ENCODE results near the gene COL4A1.

Gene COL4A1

GRCh38 chr13:110341445-110342244 is 34.7 kb upstream of the COL4A1 start:
- no peak for DNase-seq

DNA sequence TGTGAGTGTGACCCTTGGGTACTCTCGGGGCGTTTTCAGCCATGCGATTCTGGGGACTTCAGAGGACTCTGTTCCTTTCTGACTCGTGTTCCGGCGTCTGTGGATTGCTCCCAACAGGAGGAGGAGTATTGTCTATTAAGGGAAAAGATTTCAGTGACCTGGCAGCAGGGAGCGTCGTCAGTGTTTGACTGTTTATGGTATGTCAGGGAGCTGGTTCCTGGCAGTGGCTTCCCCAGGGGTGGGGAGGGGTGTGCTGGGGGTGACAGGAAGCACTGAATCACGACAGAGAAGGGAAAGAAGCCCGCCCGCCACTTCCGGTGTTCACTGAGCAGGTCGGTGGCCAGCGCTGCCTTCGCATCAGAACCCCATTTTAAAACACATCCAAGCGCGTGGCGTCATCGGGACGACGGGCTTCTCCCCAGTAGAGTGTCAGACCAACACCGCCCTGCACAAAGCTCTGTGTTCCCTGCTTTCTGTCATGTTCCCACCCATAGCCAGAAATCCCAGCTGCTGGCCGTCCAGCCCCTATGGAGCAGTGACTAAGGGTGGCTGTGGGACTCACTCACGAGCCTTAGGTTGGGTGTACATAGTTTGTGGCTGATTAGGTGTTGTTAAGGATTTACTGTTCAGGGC is 34.0 kb upstream of the COL4A1 start:
- DNase-seq = peak; percentile 47

GRCh38 chr13:110339975-110340550 is 33.1 kb upstream of the COL4A1 start:
- no peak for DNase-seq

GRCh38 chr13:110339263-110339662 is 32.3 kb upstream of the COL4A1 start:
- DNase-seq = no peak

DNA sequence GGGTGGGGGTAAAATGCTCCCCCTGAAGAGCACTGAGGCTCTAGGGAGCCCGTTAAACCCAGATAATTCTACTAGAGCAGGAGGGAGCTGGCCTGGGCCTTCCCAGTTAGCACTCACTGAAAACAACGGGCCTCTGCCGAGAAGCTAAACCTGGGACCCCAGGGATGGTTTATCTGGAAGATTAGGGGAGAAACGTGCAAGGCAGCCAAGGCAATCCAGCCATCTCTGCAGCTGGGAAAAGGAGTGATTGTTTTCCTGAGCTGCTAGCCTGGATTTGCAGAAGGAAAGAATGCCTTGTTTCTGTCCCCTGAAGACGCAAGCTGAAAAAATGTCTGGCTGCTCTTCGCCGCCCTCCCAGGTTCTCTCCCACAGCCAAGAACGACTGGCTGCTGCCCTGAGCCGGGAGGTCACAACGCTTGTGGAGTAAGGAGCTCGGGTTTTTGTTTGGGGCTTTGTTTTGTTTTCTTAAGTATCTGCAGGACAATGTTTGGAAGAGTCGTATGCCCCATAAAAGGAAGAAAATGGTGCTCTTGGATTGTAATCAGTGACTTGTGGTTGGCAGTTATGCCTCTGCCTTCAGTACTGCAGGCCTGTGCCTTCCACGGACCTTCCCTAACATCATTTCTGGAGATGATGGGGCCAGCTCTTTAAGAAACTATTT is 31.6 kb upstream of the COL4A1 start:
- DNase-seq = no peak

DNA sequence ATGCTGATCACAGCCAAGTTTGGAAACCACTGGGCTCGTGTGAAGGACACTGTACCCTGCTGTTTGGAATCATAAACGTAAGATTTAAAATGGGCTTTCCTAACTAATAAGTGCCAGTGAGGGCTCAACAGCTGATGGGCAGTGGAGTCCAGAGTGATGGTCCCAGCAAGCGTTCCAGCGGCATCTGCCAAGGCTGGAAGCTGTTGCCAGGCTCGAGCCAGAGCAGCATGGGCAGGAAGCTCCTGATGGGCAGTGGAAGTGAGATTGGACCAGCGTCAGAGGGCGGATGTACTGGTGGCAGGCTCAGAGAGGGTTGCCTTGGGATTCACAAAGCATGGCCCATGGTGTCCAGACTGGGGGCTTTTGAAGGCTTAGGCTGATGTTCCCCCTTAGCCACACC is 30.3 kb upstream of the COL4A1 start:
- no peak for DNase-seq

GRCh38 chr13:110336681-110337080 is 29.7 kb upstream of the COL4A1 start:
- no peak for DNase-seq

DNA sequence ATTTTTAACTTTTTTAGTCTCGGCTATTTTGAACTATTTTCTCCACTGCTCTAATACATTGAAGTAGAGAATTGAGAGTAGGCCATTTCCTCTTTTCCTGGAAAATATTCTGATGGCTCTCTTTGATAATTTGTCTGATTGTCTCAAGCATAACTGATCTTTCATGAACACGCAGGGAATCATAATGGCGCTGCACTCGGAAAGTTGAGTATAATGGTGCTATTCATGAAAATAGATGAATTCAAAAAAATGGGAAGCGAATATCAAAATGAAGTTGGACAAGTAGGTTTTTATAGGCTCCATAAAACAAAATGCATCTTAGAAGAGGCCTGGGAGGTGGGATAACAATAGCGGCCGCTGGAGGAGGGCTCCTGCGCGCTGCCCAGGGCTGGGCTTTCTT is 29.2 kb upstream of the COL4A1 start:
- no peak for DNase-seq

DNA sequence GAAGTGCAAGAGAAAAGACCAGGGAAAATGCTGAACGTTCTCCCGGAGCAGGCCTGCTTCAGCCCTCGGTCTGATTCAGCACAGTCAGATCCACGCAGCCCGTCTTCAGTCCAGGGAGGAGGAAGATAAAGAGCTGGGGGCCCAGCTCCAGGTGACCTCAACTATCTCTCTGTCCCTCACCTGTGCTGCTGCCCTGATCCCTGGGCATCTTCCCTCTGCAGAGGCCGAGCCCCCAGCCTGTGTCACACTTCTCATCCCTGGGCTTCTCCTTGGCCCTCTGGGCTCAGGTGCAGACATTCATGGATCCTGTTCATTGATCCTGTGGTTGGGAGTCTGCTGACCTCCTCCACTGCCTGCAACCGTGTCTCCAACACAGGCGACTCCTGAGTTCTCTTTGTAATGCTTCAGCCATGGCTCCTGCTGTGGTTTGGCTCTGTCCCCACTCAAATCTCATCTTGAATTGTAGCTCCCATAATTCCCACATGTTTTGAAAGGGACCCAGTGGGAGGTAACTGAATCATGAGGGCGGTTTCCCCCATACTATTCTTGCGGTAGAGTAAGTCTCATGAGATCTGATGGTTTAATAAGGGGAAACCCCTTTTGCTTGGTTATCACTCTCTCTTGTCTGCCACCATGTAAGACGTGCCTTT is 28.0 kb upstream of the COL4A1 start:
- no peak for DNase-seq

DNA sequence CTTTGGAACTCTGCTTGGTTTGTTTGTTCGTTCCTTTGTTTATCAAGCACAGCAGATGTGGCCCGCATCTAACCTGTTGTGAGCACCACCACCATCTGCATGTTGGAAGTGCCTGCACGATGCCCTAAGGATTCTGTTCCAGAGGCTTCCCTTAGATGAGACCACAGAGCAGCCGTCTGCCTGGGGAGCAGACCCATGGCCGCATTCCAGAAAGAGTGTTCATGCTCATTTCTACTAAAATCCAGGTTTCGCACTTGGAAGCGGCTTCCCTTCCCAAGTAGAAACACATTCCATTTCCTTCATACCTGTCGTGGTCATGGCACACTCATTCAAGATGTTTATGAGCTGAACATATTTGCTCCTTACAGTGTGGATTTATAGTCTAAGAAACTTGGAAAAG is 27.3 kb upstream of the COL4A1 start:
- DNase-seq = no peak

- no peak for DNase-seq
Measured at GRCh38 chr13:110333837-110334236, 26.9 kb upstream of the COL4A1 start.

DNA sequence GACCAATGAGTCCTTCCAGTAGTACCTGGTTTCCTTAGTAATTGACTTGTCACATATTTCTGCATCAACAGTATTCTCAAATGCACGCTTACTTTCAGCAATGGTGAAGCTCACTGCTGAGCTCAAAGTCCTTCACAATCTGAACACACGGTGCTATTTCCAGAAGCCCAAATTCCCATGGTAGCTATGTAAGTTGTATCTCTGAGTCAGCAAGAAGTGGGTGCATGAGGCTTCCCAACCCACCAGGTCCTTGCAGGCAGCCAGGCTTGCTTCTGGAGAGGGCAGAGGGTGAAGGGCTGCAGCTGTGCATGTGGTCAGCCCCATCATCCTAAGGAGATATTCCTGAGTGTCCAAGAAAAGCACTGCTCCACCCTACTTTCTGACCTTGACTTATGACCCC is 25.8 kb upstream of the COL4A1 start:
- no peak for DNase-seq

- DNase-seq = no peak
Measured at GRCh38 chr13:110331362-110331761, 24.4 kb upstream of the COL4A1 start.

- no peak for DNase-seq
Measured at GRCh38 chr13:110330491-110331011, 23.6 kb upstream of the COL4A1 start.

- DNase-seq = no peak
Measured at GRCh38 chr13:110329798-110330461, 23.0 kb upstream of the COL4A1 start.

GRCh38 chr13:110329258-110329657 is 22.3 kb upstream of the COL4A1 start:
- no peak for DNase-seq

- DNase-seq = no peak
Measured at GRCh38 chr13:110328573-110328972, 21.6 kb upstream of the COL4A1 start.

- no peak for DNase-seq
Measured at GRCh38 chr13:110327051-110327721, 20.2 kb upstream of the COL4A1 start.

- DNase-seq = no peak
Measured at GRCh38 chr13:110326263-110326904, 19.4 kb upstream of the COL4A1 start.

GRCh38 chr13:110324026-110324749 is 17.2 kb upstream of the COL4A1 start:
- DNase-seq = no peak
